K562 (cell line): ENCODE results near the gene NEIL1. TPM values are rescaled to one million over a fixed set of nuclear protein-coding genes. Genes with fewer than 3 reads are reported as not detected.
A peak's percentile ranks its signal among the peaks of the same experiment; 100 is the strongest.

Source experiments
- ATAC-seq: fragments of 200-7000 bp; cut with Tn5 transposase; 3 replicates; pipeline ENCODE4 v1.9.1; 2020; ENCODE audit warnings: moderate library complexity
- BruUV-seq: library from RNA; stranded (reverse); fragments of 400-500 nt; replicated peaks from 2 replicates; lab custom pipeline; 2021; lab: Mats Ljungman, UMichigan
- CTCF ChIA-PET: fragments of 300-600 bp; formaldehyde crosslinking; extraction: SDS; loops from one replicate; lab custom pipeline; 2021; ENCODE audit warnings: low intra/inter-chr PET ratio; lab: Yijun Ruan, JAX
- POLR2A ChIA-PET: fragments of 300-600, 350-650 bp; sonication (Branson Sonifier 250); formaldehyde crosslinking; extraction: SDS; loops from one replicate; lab custom pipeline; 2021; ENCODE audit warnings: antibody characterized with exemption, inconsistent platforms; lab: Yijun Ruan, JAX
- DNase-seq, 4 experiments: peaks; one replicate each; pipeline versions ENCODE4 v3.0.0 to v3.0.0-alpha.2; 2011 to 2018; ENCODE audit warnings: low spot score in 3 of 4, mixed read lengths in 3 of 4; ENCODE audit errors: extremely low read depth in 1 of 4
- FAIRE-seq: peaks from 2 replicates; lab custom pipeline; 2011; peaks lifted over from hg19 to GRCh38; lab: Jason Lieb, UNC
- H2AFZ ChIP-seq: 2 replicates; pipeline ENCODE4 v1.6.0; 2011; ENCODE audit warnings: low read depth, low read length, control low read depth, inconsistent platforms
- H3K27ac ChIP-seq: fragments of 200-600 bp; 3 replicates; pipeline ENCODE4 v1.8.0; 2011; ENCODE audit warnings: low read depth, mild to moderate bottlenecking, control low read depth, inconsistent platforms, low read length, moderate library complexity, mixed read lengths; ENCODE audit errors: extremely low read depth
- H3K27me3 ChIP-seq, 2 experiments: fragments of 300-600 bp in 1 of 2; 2 replicates in 1 of 2; 3 replicates in 1 of 2; pipeline versions ENCODE4 v1.6.0 to v1.8.0; 2011; ENCODE audit warnings: inconsistent platforms in 2 of 2, low read length in 2 of 2, mild to moderate bottlenecking in 1 of 2, mixed read lengths in 1 of 2, moderate library complexity in 1 of 2; ENCODE audit not compliant: control insufficient read depth in 2 of 2, insufficient read depth in 2 of 2
- H3K36me3 ChIP-seq: fragments of 300-600 bp; 3 replicates; pipeline ENCODE4 v1.8.0; 2011; ENCODE audit warnings: mild to moderate bottlenecking, low read length, inconsistent platforms; ENCODE audit not compliant: control insufficient read depth, insufficient read depth
- H3K4me1 ChIP-seq, 2 experiments: fragments of 200-600 bp in 1 of 2; replicated peaks in 1 of 2; 2 replicates in 1 of 2; 3 replicates in 1 of 2; pipeline versions ENCODE4 v1.5.1 to v1.8.0; 2011; ENCODE audit warnings: inconsistent platforms in 2 of 2, low read length in 2 of 2, mild to moderate bottlenecking in 1 of 2, mixed read lengths in 1 of 2, moderate library complexity in 1 of 2; ENCODE audit not compliant: control insufficient read depth in 2 of 2, insufficient read depth in 2 of 2
- H3K4me2 ChIP-seq: 2 replicates; pipeline ENCODE4 v1.6.1; 2011; ENCODE audit warnings: low read length, control low read depth, inconsistent platforms, mixed read lengths; ENCODE audit not compliant: insufficient read depth
- H3K4me3 ChIP-seq: fragments of 200-600 bp; sonication (generic), shearing (Covaris generic); 2 replicates; pipeline ENCODE4 v1.5.1; 2016; ENCODE audit warnings: control low read depth, inconsistent platforms
- H3K79me2 ChIP-seq: fragments of 200-600 bp; 3 replicates; pipeline ENCODE4 v1.8.0; 2011; ENCODE audit warnings: low read length, inconsistent platforms; ENCODE audit not compliant: control insufficient read depth, insufficient read depth
- H3K9ac ChIP-seq, 2 experiments: 2 replicates each; pipeline versions ENCODE4 v1.6.0 to v1.6.1; 2011; ENCODE audit warnings: low read depth in 2 of 2, low read length in 2 of 2, control low read depth in 1 of 2, inconsistent platforms in 1 of 2, mild to moderate bottlenecking in 1 of 2, mixed read lengths in 1 of 2; ENCODE audit not compliant: insufficient read depth in 1 of 2
- H3K9me1 ChIP-seq: one replicate; pipeline ENCODE4 v1.6.0; 2011; ENCODE audit warnings: inconsistent platforms, mild to moderate bottlenecking, low read length, moderate library complexity; ENCODE audit not compliant: control insufficient read depth, insufficient read depth
- H3K9me3 ChIP-seq: replicated peaks from 2 replicates; pipeline ENCODE4 v1.5.1; 2011; ENCODE audit warnings: low read depth, low read length, inconsistent platforms; ENCODE audit not compliant: control insufficient read depth, insufficient read depth
- H4K20me1 ChIP-seq: replicated peaks from 2 replicates; pipeline ENCODE4 v1.6.1; 2011; ENCODE audit warnings: low read length, inconsistent platforms, mixed read lengths; ENCODE audit not compliant: control insufficient read depth, insufficient read depth
- BCLAF1 ChIP-seq, 2 experiments: fragments of 450-650 bp in 1 of 2; IDR thresholded peaks; 2 replicates each; pipeline ENCODE4 v1.6.1; 2011 to 2017; ENCODE audit warnings: low read depth in 2 of 2, antibody characterized with exemption in 1 of 2, borderline replicate concordance in 1 of 2, low read length in 1 of 2, mild to moderate bottlenecking in 1 of 2, mixed read lengths in 1 of 2; ENCODE audit not compliant: control insufficient read depth in 1 of 2
- CBX2 ChIP-seq: fragments of 200-600 bp; sonication (generic); IDR thresholded peaks from one replicate; pipeline ENCODE4 v1.6.1; 2012; ENCODE audit warnings: mild to moderate bottlenecking, low read length, inconsistent platforms; ENCODE audit not compliant: insufficient read depth, poor library complexity, severe bottlenecking
- KHSRP ChIP-seq: fragments of 450-650 bp; IDR thresholded peaks from 2 replicates; pipeline ENCODE4 v1.6.1; 2017
- KLF1 ChIP-seq: fragments of 450-650 bp; IDR thresholded peaks from 2 replicates; pipeline ENCODE4 v1.6.1; 2016; ENCODE audit warnings: missing genetic modification characterization, missing compliant biosample characterization
- MBD2 ChIP-seq: sonication (generic); IDR thresholded peaks from 2 replicates; pipeline ENCODE4 v1.6.1; 2016; ENCODE audit warnings: low read depth, borderline replicate concordance
- PCBP2 ChIP-seq: fragments of 200-400 bp; formaldehyde crosslinking; IDR thresholded peaks from 2 replicates; pipeline ENCODE4 v1.6.1; 2018; ENCODE audit warnings: low read length, low read depth, mild to moderate bottlenecking, moderate library complexity; ENCODE audit not compliant: poor library complexity, severe bottlenecking
- SIN3A ChIP-seq, 2 experiments: fragments of 150-350 bp in 1 of 2; IDR thresholded peaks; 2 replicates each; pipeline ENCODE4 v1.6.1; 2011 to 2016; ENCODE audit warnings: borderline replicate concordance in 2 of 2, low read depth in 2 of 2, low read length in 2 of 2, mild to moderate bottlenecking in 2 of 2, moderate library complexity in 2 of 2; ENCODE audit not compliant: control insufficient read depth in 1 of 2
- SP1 ChIP-seq: sonication (generic); formaldehyde crosslinking; IDR thresholded peaks from 2 replicates; pipeline ENCODE4 v1.8.1; 2022; ENCODE audit warnings: mild to moderate bottlenecking, missing genetic modification reagents
- ZNF512 ChIP-seq: IDR thresholded peaks from 2 replicates; pipeline ENCODE4 v1.6.1; 2016; ENCODE audit warnings: missing genetic modification characterization, missing compliant biosample characterization
- ZNF696 ChIP-seq: fragments of 250-450 bp; sonication (Bioruptor Pico); conservative IDR thresholded peaks from 2 replicates; pipeline ENCODE4 v1.4.0; 2020; ENCODE audit warnings: mild to moderate bottlenecking, moderate library complexity
- in situ Hi-C: fragments of 300-500 bp; cut with MboI; formaldehyde crosslinking; loops from 4 replicates; pipeline ENCODE4 v1.15.0; 2018; ENCODE audit warnings: inconsistent platforms, mixed read lengths
- intact Hi-C: fragments of 100-400 bp; cut with micrococcal nuclease; formaldehyde crosslinking; loops from 2 replicates; pipeline ENCODE4 v1.14.2; 2022
- polyA plus RNA-seq, 8 experiments: library from polyadenylated mRNA; depleted of rRNA in 4 of 8; stranded (reverse) in 5 of 8; unstranded in 3 of 8; fragments of >200 nt; fragmentation: Nextera tagmentation in 2 of 8; fragmentation: Illumina TruSeq in 1 of 8; extraction: Ambion mirVana in 2 of 8; extraction: Trizol in 1 of 8; gene quantifications; 2 replicates each; pipeline versions ENCODE4 v1.2.1 to v1.2.3, GENCODE V29; 2011 to 2014; ENCODE audit warnings: inconsistent platforms in 1 of 8, missing spikeins in 1 of 8
- total RNA-seq, 7 experiments: library from RNA; depleted of rRNA in 6 of 7; stranded (reverse); fragments of >200 nt in 6 of 7; fragmentation: Illumina TruSeq in 2 of 7; extraction: Trizol in 2 of 7; gene quantifications; 2 replicates each; pipeline versions ENCODE4 v1.2.1 to v1.2.3, GENCODE V29; 2011 to 2021; ENCODE audit warnings: low replicate concordance in 1 of 7

Gene NEIL1
- total and polyA plus RNA-seq, 9 of the 15 experiments (the other 6 are each of a cell fraction or from before 2014, with no cell fraction given): 0.14 to 4.3 (median 2.4) TPM

GRCh38 chr15:75367006-75367405, 20.2 kb downstream of the NEIL1 start:
- in situ Hi-C loops: loop anchor here (5.0 kb wide), 1 partner anchor 310 kb away; no protein-coding TSS in a partner anchor
- TF ChIP-seq ZNF696 (CRISPR knock-in tag) (no peak), KLF1 (tag) (no peak), ZNF512 (tag) (no peak), CBX2 (no peak), SIN3A (IDR thresholded peaks at IDR 0.05; ENCODE audit: borderline replicate concordance in 2 of 2, control insufficient read depth in 1 of 2, low read depth in 2 of 2, low read length in 2 of 2) (no peak), KHSRP (no peak), BCLAF1 (IDR thresholded peaks at IDR 0.05; ENCODE audit: borderline replicate concordance in 1 of 2, control insufficient read depth in 1 of 2, low read depth in 2 of 2, low read length in 1 of 2) (no peak), SP1 (CRISPR knock-in tag) (no peak), MBD2 (no peak), PCBP2 (no peak)
- TF ChIP-seq, all 486 proteins: peak for 0
- H3K9ac ChIP-seq: peak overlapping the region in 1 of 2 experiments; percentile 57; a peak in 1 of 4 replicates
- H3K27ac ChIP-seq: no peak overlapping the region
- peaks cover 10% of the 10 kb centered on the region for H4K20me1 ChIP-seq
- H3K4me2 ChIP-seq: peak overlapping the region; percentile 94
- H3K27me3 ChIP-seq: no peaks in the 10 kb centered on the region
- H3K4me1 ChIP-seq: peaks cover 12 to 19% of the 10 kb centered on the region in 2 experiments; a peak in 4 of 5 replicates
- H3K79me2 ChIP-seq: peaks cover 26% of the 10 kb centered on the region
- H2AFZ ChIP-seq: no peak overlapping the region
- no peaks in the 10 kb centered on the region for H3K9me1 ChIP-seq
- peaks cover 83% of the 10 kb centered on the region for H3K36me3 ChIP-seq
- TSS peak; percentile 38 for BruUV-seq
- FAIRE-seq (no peak), DNase-seq (no peak), ATAC-seq (no peak)
- H3K9me3 ChIP-seq: no peaks in the 10 kb centered on the region
- intact Hi-C loops: no loop called here
- POLR2A ChIA-PET: interaction anchor here (0.7 to 2.5 kb wide), 5 partner anchors 12 to 259 kb away, joined by 3 to 36 read pairs (median 6); partner anchors contain the start of gene SNUPN
- CTCF ChIA-PET: interaction anchor here (1.2 to 1.6 kb wide), 2 partner anchors 273 to 317 kb away, joined by 4 to 9 read pairs; partner anchors contain the start of gene IMP3
- H3K4me3 ChIP-seq: no peak overlapping the region; the same call in 1 of the 2 replicates
